GM12875 (cell line): Measurements from ENCODE around the gene KCNIP3.

ENCODE experiments used
- H3K4me3 ChIP-seq: one replicate; pipeline ENCODE4 v1.5.1; 2011; ENCODE audit warnings: low read depth, low read length, control low read depth
- TF ChIP-seq, protein P1 (sequence below): IDR thresholded peaks from 2 replicates; pipeline ENCODE4 v1.5.1; 2011; ENCODE audit warnings: low read depth, mild to moderate bottlenecking, control low read depth, inconsistent platforms, low read length, moderate library complexity, borderline replicate concordance; ENCODE audit not compliant: insufficient read depth

Gene KCNIP3

DNA sequence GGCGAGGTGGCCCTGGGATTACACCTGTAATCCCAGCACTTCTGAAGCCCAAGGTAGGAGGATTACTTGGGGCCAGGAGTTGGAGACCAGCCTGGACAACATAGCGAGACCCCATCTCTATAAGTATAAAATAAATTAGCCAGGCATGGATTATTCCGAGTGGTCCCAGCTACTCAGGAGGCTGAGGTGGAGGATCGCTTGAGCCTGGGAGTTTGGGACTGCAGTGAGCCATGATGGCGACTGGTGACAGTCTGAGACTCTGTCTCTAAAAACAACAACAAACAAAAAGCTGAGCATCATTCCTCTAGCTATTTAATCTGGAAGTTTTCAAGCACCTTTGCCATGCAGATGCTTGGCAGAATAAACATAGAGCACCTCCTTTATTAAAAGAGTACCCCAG is 83.6 kb downstream of the KCNIP3 start:
- no peak overlapping the region for H3K4me3 ChIP-seq
- TF ChIP-seq, protein P1, sequence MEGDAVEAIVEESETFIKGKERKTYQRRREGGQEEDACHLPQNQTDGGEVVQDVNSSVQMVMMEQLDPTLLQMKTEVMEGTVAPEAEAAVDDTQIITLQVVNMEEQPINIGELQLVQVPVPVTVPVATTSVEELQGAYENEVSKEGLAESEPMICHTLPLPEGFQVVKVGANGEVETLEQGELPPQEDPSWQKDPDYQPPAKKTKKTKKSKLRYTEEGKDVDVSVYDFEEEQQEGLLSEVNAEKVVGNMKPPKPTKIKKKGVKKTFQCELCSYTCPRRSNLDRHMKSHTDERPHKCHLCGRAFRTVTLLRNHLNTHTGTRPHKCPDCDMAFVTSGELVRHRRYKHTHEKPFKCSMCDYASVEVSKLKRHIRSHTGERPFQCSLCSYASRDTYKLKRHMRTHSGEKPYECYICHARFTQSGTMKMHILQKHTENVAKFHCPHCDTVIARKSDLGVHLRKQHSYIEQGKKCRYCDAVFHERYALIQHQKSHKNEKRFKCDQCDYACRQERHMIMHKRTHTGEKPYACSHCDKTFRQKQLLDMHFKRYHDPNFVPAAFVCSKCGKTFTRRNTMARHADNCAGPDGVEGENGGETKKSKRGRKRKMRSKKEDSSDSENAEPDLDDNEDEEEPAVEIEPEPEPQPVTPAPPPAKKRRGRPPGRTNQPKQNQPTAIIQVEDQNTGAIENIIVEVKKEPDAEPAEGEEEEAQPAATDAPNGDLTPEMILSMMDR = no peak

DNA sequence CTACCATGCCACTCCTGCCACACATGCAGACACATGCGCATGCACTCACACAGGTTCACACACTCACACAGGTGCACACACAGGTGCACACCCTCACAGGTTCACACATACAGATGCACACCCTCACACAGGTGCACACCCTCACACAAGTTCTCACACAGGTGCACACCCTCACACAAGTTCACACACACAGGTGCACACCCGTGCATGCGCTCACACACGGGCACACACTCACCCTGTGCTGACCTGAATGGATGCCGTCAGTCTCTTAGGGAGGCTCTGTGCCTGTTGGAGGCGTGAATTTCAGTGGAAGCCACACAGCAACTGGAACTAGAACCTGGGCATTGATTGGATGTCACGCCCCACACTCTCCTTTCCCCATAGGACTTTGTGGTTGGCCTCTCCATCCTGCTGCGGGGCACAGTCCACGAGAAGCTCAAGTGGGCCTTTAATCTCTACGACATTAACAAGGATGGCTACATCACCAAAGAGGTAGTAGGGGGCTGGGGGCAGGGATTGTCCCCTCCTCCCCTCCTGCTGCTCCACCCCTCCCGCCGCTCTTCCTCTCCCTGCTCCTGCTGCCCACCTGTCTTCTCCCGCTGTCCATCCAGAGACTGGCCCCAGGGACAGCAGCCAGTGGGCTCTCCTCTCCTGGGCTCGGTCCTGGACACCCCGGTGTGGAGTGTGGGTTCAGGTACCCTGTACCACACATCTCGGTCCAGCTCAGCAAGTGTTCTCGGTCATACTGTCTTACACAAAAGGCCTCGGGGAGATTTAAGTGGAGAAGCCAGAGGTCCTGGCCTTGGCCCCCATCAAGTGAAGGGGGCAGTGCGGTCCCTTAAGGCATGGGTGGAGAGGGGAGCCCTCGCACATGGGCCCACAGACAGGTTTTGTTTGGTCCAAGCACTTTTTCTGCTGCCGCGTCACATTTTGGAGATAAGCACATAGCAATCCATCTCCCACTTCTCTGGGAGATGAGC is 84.4 kb downstream of the KCNIP3 start:
- H3K4me3 ChIP-seq = no peak overlapping the region

DNA sequence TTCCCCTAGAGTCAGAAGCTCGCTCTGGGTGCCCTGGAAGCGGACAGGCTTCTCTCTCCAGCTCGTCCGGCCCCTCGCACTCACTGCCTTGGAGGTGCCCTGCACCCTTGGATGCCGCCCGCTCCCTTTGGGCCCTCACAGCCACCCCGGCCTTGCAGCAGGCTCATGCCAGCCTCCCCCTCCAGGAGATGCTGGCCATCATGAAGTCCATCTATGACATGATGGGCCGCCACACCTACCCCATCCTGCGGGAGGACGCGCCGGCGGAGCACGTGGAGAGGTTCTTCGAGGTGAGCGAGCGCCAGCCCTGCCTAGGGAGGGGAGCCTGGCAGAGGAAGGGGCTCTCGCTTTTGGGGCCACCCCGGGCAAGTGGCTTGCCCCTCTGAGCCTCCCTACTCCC is 85.0 kb downstream of the KCNIP3 start:
- H3K4me3 ChIP-seq = no peak overlapping the region
- TF ChIP-seq, protein P1 = no peak

More for the DNA sequence above, 84.4 kb downstream of the KCNIP3 start:
- TF ChIP-seq, protein P1 = no peak

DNA sequence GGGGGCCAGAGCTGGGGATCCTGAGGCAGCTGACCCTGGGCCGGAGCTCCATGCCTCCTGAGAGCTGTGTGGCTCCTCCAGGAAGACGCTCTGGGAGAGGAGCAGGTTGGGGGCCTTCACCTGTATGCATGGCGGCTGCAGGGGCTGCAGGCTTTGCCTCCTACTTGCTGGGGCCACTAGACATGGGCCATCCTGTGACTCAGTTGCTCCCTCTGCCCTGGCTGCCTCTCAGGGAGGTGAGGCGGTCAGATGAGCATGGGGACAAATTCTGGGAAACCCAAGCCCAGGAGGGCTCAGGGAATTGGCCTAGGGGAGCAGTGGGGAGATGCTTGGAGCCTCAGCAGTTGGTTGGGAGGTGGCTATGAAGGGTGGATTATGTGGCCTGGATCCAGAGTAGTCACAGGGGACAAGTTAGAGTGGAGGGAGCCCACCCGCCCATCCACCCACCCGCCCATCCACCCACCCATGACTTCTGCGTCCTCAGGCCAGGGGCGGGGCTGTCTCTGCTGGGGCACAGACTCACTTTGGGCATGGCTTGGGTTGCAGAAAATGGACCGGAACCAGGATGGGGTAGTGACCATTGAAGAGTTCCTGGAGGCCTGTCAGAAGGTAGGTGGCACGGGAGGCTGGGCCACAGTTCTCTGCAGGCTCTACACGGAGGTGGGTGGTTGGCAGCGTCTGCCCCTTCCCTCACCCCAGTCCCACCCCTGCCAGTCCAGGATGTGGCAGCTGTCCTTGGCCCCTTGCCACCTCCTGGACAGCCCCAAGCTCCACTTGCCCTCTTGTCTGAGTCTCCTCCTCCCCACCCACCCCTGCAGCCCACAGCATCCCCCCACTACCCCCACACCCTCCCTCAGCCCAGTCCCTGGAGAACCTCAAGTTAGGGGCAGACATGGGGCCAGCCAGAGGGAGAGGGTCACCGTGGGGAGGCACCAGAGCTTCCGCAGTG is 85.8 kb downstream of the KCNIP3 start:
- TF ChIP-seq, protein P1 = no peak
- no peak overlapping the region for H3K4me3 ChIP-seq

DNA sequence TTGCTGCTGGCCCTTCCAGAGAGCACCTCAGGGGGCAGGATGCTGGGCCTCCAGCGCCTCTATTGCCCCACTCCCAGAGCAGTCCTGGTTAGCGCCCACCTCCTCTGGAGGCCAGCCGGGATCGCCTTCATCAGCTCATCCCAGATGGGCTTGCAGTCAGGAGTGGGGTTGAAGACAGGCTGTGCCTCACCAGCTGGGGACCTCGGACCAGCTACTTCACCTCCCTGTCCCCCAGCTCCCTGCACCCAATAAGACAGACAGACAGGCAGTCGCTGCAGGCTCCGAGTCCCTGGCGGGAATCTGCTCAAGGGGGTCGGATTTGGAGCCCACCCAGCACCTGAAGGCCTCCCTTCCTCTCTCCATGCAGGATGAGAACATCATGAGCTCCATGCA is 86.5 kb downstream of the KCNIP3 start:
- no peak overlapping the region for H3K4me3 ChIP-seq
- TF ChIP-seq, protein P1 = no peak

DNA sequence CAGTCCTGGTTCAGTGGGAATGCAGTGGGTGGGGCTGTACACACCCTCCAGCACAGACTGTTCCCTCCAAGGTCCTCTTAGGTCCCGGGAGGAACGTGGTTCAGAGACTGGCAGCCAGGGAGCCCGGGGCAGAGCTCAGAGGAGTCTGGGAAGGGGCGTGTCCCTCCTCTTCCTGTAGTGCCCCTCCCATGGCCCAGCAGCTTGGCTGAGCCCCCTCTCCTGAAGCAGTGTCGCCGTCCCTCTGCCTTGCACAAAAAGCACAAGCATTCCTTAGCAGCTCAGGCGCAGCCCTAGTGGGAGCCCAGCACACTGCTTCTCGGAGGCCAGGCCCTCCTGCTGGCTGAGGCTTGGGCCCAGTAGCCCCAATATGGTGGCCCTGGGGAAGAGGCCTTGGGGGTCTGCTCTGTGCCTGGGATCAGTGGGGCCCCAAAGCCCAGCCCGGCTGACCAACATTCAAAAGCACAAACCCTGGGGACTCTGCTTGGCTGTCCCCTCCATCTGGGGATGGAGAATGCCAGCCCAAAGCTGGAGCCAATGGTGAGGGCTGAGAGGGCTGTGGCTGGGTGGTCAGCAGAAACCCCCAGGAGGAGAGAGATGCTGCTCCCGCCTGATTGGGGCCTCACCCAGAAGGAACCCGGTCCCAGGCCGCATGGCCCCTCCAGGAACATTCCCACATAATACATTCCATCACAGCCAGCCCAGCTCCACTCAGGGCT is 87.9 kb downstream of the KCNIP3 start:
- no peak overlapping the region for H3K4me3 ChIP-seq
- TF ChIP-seq, protein P1 = no peak
